Gastrocnemius medialis (tissue), 4 donors: ENCODE data around the gene MPV17. TPM values are rescaled to one million over a fixed set of nuclear protein-coding genes. Genes with fewer than 3 reads are reported as not detected.

ENCODE experiments used
- ATAC-seq, 2 donors: fragments of 150-250 bp; one replicate each; pipeline ENCODE4 v1.9.1; 2016
- DNase-seq, 2 donors: peaks; one replicate each; pipeline ENCODE4 v3.0.0-alpha.2; 2019
- H3K27ac ChIP-seq, 4 donors: fragments of 200-600 bp; sonication (generic); 1 replicate in 1 of 4; 2 replicates in 3 of 4; pipeline ENCODE4 v1.5.1; 2016 to 2018; ENCODE audit warnings: mild to moderate bottlenecking in 2 of 4, moderate library complexity in 1 of 4
- H3K27me3 ChIP-seq, 3 donors: fragments of 200-600 bp; sonication (generic) in 2 of 3; 1 replicate in 1 of 3; 2 replicates in 2 of 3; pipeline versions ENCODE4 v1.5.1 to v1.6.0; 2016 to 2019; ENCODE audit warnings: mild to moderate bottlenecking in 1 of 3, moderate library complexity in 1 of 3
- H3K36me3 ChIP-seq, 2 donors: fragments of 200-600 bp; sonication (generic) in 1 of 2; one replicate each; pipeline ENCODE4 v1.5.1; 2017 to 2018
- H3K4me1 ChIP-seq, 2 donors: fragments of 200-600 bp; sonication (generic) in 1 of 2; one replicate each; pipeline ENCODE4 v1.5.1; 2016 to 2017; ENCODE audit warnings: mild to moderate bottlenecking in 2 of 2
- H3K4me3 ChIP-seq, 4 donors: fragments of 200-600 bp; sonication (generic) in 3 of 4; 1 replicate in 1 of 4; 2 replicates in 3 of 4; pipeline ENCODE4 v1.5.1; 2016 to 2019; ENCODE audit warnings: mild to moderate bottlenecking in 2 of 4
- H3K9me3 ChIP-seq, 3 donors: fragments of 200-600 bp; sonication (generic) in 2 of 3; 1 replicate in 1 of 3; 2 replicates in 2 of 3; pipeline ENCODE4 v1.5.1; 2016 to 2019
- CTCF ChIP-seq, 5 experiments: fragments of 450-650 bp in 3 of 5; fragments of 200-600 bp in 2 of 5; sonication (generic) in 2 of 5; IDR thresholded peaks in 4 of 5; conservative IDR thresholded peaks in 1 of 5; 1 replicate in 4 of 5; 2 replicates in 1 of 5; pipeline ENCODE4 v1.5.1; 2016 to 2019; ENCODE audit warnings: antibody characterized with exemption in 5 of 5, mild to moderate bottlenecking in 3 of 5, moderate library complexity in 3 of 5
- POLR2A ChIP-seq, 2 donors: fragments of 450-650 bp; IDR thresholded peaks; one replicate each; pipeline ENCODE4 v1.6.1; 2017; ENCODE audit warnings: antibody characterized with exemption in 2 of 2, mild to moderate bottlenecking in 2 of 2, moderate library complexity in 2 of 2
- in situ Hi-C, 4 donors: fragments of 200-750 bp; cut with MboI; loops; one replicate each; pipeline versions ENCODE4 v1.15.0 to v1.8.0; 2017; ENCODE audit warnings: low sequenced_read_pairs in 4 of 4
- intact Hi-C: fragments of 100-400 bp; cut with DNase I; formaldehyde crosslinking; loops from one replicate; pipeline ENCODE4 v1.15.1; 2023; ENCODE audit warnings: low total_unique reads
- total RNA-seq, 4 donors: library from RNA; depleted of rRNA; stranded (reverse); fragments of >200 nt; gene quantifications; one replicate each; pipeline versions ENCODE4 v1.1.0 to v1.2.3, GENCODE V29; 2016

The MPV17 gene
- total RNA-seq, 4 donors from 2014 or later = 9.9 to 16.0 (median 11.5) TPM

GRCh38 chr2:27297195-27297594, 25.7 kb downstream of the MPV17 start:
- Histone ChIP-seq H3K4me3 (no peak overlapping the region), H3K4me1 (peaks cover 48 to 85% of the 10 kb centered on the region in 2 donors), H3K36me3 (peaks cover 0 to 41% of the 10 kb centered on the region in 2 donors), H3K9me3 (no peaks in the 10 kb centered on the region), H3K27me3 (no peaks in the 10 kb centered on the region), H3K27ac (peak overlapping the region; percentile 58 to 99 (median 92))
- DNase-seq (no peak), ATAC-seq (no peak)
- in situ Hi-C loops (loop anchor here in 2 of 4 donors (25.0 kb wide), 1 partner anchor 335 kb away; the partner anchor contains the start of gene MAPRE3 (in 2 of the 2)), intact Hi-C loops (loop anchor here (2.0 kb wide), 1 partner anchor 18 kb away; no protein-coding TSS in a partner anchor)
- TF ChIP-seq CTCF (IDR thresholded peaks at IDR 0.05 in 4 of 5, conservative IDR thresholded peaks at IDR 0.05 in 1 of 5) (no peak), POLR2A (IDR thresholded peaks at IDR 0.05) (no peak)

DNA sequence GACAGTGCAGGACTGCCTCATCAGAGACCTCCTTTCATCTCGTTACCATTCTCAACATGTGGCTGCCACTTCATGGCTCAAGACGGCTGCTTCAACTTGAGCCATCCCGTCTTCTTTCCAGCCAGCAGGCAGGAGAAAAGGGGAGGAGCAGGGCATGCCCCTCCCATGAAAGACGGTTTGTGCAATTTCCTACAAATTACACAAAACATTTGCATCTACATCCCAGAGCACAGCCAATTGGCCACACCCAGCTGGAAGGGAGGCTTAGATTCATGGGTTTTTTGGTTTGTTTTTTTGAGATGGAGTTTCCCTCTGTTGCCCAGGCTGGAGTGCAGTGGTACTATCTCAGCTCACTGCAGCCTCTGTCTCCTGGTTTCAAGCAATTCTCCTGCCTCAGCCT, 26.4 kb downstream of the MPV17 start:
- ATAC-seq (no peak), DNase-seq (no peak)
- TF ChIP-seq CTCF (IDR thresholded peaks at IDR 0.05 in 4 of 5, conservative IDR thresholded peaks at IDR 0.05 in 1 of 5) (no peak), POLR2A (IDR thresholded peaks at IDR 0.05) (no peak)
- no peaks in the 10 kb centered on the region for H3K9me3 ChIP-seq
- H3K4me1 ChIP-seq = peaks cover 55 to 85% of the 10 kb centered on the region in 2 donors
- intact Hi-C loops = loop anchor here (2.0 kb wide), 1 partner anchor 18 kb away; no protein-coding TSS in a partner anchor
- H3K36me3 ChIP-seq = peaks cover 0 to 34% of the 10 kb centered on the region in 2 donors
- peak overlapping the region; percentile 58 to 99 (median 92) for H3K27ac ChIP-seq
- in situ Hi-C loops = loop anchor here in 2 of 4 donors (25.0 kb wide), 1 partner anchor 334 kb away; the partner anchor contains the start of gene MAPRE3 (in 2 of the 2)
- no peak overlapping the region for H3K4me3 ChIP-seq
- no peaks in the 10 kb centered on the region for H3K27me3 ChIP-seq

GRCh38 chr2:27294928-27295327, 28.0 kb downstream of the MPV17 start:
- ATAC-seq = no peak
- H3K27me3 ChIP-seq = no peaks in the 10 kb centered on the region
- intact Hi-C loops = no loop called here
- TF ChIP-seq POLR2A (IDR thresholded peaks at IDR 0.05) (no peak), CTCF (IDR thresholded peaks at IDR 0.05 in 4 of 5, conservative IDR thresholded peaks at IDR 0.05 in 1 of 5) (no peak)
- no peaks in the 10 kb centered on the region for H3K9me3 ChIP-seq
- H3K4me3 ChIP-seq = peak overlapping the region in 1 of 4 donors; percentile 14
- H3K27ac ChIP-seq = peak overlapping the region; percentile 88 to 99 (median 98)
- H3K36me3 ChIP-seq = peaks cover 0 to 18% of the 10 kb centered on the region in 2 donors
- H3K4me1 ChIP-seq = peaks cover 71 to 90% of the 10 kb centered on the region in 2 donors
- no peak for DNase-seq
- in situ Hi-C loops = loop anchor here in 2 of 4 donors (25.0 kb wide), 1 partner anchor 333 kb away; the partner anchor contains the start of gene MAPRE3 (in 2 of the 2)

DNA sequence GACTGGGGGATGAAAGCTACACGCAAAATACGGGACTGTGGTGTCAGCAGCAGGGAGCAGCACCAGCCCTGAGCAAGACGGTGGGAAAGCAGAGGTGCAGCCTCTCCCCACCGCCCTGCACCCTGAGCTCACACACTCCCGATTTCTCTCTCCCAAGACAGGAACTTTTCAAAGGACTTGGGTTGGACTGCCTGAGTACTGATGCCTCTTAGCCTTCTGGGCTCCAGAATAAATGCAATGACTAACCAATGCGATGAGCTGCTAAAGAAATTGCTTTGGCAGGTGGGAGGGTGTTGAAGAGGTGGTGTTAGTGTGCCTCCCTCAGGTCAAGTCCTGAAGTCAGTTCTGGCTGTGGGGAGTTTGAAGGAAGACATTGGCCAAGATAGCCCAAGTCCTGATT, 31.0 kb downstream of the MPV17 start:
- H3K27ac ChIP-seq = peak overlapping the region; percentile 88 to 99 (median 98)
- no peaks in the 10 kb centered on the region for H3K27me3 ChIP-seq
- in situ Hi-C loops = loop anchor here in 2 of 4 donors (25.0 kb wide), 1 partner anchor 330 kb away; the partner anchor contains the start of gene MAPRE3 (in 2 of the 2)
- intact Hi-C loops = loop anchor here (1.0 kb wide), 1 partner anchor 42 kb away; no protein-coding TSS in a partner anchor
- TF ChIP-seq POLR2A (IDR thresholded peaks at IDR 0.05) (peak in 1 of 2 donors; percentile 59), CTCF (IDR thresholded peaks at IDR 0.05 in 4 of 5, conservative IDR thresholded peaks at IDR 0.05 in 1 of 5) (peak in 3 of 5 experiments; percentile 11 to 50 (median 16))
- DNase-seq = peak in 1 of 2 donors; percentile 67
- peaks cover 0 to 13% of the 10 kb centered on the region in 2 donors for H3K36me3 ChIP-seq
- peak overlapping the region; percentile 42 to 84 (median 66) for H3K4me3 ChIP-seq
- ATAC-seq = peak; percentile 66 to 82
- H3K9me3 ChIP-seq = no peaks in the 10 kb centered on the region
- H3K4me1 ChIP-seq = peaks cover 88 to 97% of the 10 kb centered on the region in 2 donors
